Activated naive CD4-positive, alpha-beta T cell treated with anti-CD3 and anti-CD28 coated beads, Interleukin-2, amount 50 U/mL, for 72 hours (primary cell): ENCODE results near the gene CDH12. TPM values are rescaled to one million over a fixed set of nuclear protein-coding genes. Genes with fewer than 3 reads are reported as not detected.

Experiments used
- ATAC-seq, 2 donors: fragments of 150-1000 bp; cut with Tn5 transposase; 2 replicates each; pipeline ENCODE4 v1.10.0; 2021; ENCODE audit warnings: mild to moderate bottlenecking in 2 of 2, moderate library complexity in 2 of 2
- DNase-seq, 2 donors: peaks; one replicate each; pipeline ENCODE4 v3.0.0; 2021 to 2022; ENCODE audit warnings: low spot score in 2 of 2
- H3K27ac Mint-ChIP-seq, 2 donors: one replicate each; pipeline ENCODE4 v1.8.0; 2022; ENCODE audit warnings: mild to moderate bottlenecking in 2 of 2, mixed read lengths in 2 of 2
- H3K36me3 Mint-ChIP-seq, 2 donors: one replicate each; pipeline ENCODE4 v1.8.0; 2022; ENCODE audit warnings: mixed read lengths in 2 of 2
- H3K9me3 Mint-ChIP-seq, 2 donors: one replicate each; pipeline ENCODE4 v1.8.0; 2022; ENCODE audit warnings: mixed read lengths in 2 of 2
- total RNA-seq, 2 donors: library from RNA; stranded (reverse); gene quantifications; one replicate each; pipeline ENCODE4 v1.2.3, GENCODE V29; 2022

Gene CDH12
- total RNA-seq, 2 donors from 2014 or later, result not detected

GRCh38 chr5:21882074-21882745 lies 970.9 kb downstream of the CDH12 start:
- no peak for DNase-seq
- Mint-ChIP-seq H3K36me3 (no peaks in the 10 kb centered on the region), H3K27ac (no peak overlapping the region), H3K9me3 (peaks cover 14 to 17% of the 10 kb centered on the region in 2 donors)
- ATAC-seq, result no peak

GRCh38 chr5:21880164-21880563 lies 973.0 kb downstream of the CDH12 start:
- H3K9me3 Mint-ChIP-seq, result peaks cover 19 to 26% of the 10 kb centered on the region in 2 donors
- ATAC-seq (no peak), DNase-seq (no peak)
- no peaks in the 10 kb centered on the region for H3K36me3 Mint-ChIP-seq
- no peak overlapping the region for H3K27ac Mint-ChIP-seq

GRCh38 chr5:21862986-21863385 lies 990.2 kb downstream of the CDH12 start:
- DNase-seq, result no peak
- Mint-ChIP-seq H3K9me3 (peaks cover 17 to 29% of the 10 kb centered on the region in 2 donors), H3K27ac (no peak overlapping the region), H3K36me3 (peaks cover 0 to 7% of the 10 kb centered on the region in 2 donors)
- ATAC-seq, result no peak

- ATAC-seq (no peak), DNase-seq (no peak)
- no peak overlapping the region for H3K27ac Mint-ChIP-seq
- no peaks in the 10 kb centered on the region for H3K36me3 Mint-ChIP-seq
- peaks cover 0 to 13% of the 10 kb centered on the region in 2 donors for H3K9me3 Mint-ChIP-seq
Observed at GRCh38 chr5:21858441-21858840, 994.7 kb downstream of the CDH12 start.

GRCh38 chr5:21856987-21857386 lies 996.2 kb downstream of the CDH12 start:
- H3K9me3 Mint-ChIP-seq, result peaks cover 5 to 12% of the 10 kb centered on the region in 2 donors
- H3K36me3 Mint-ChIP-seq, result no peaks in the 10 kb centered on the region
- DNase-seq, result no peak
- ATAC-seq, result no peak
- no peak overlapping the region for H3K27ac Mint-ChIP-seq

- ATAC-seq (no peak), DNase-seq (no peak)
- H3K27ac Mint-ChIP-seq, result no peak overlapping the region
- no peaks in the 10 kb centered on the region for H3K36me3 Mint-ChIP-seq
- H3K9me3 Mint-ChIP-seq, result peaks cover 14 to 21% of the 10 kb centered on the region in 2 donors
Observed at GRCh38 chr5:21847300-21847699, 1005.8 kb downstream of the CDH12 start.

- DNase-seq, result no peak
- Mint-ChIP-seq H3K9me3 (peaks cover 14 to 21% of the 10 kb centered on the region in 2 donors), H3K27ac (no peak overlapping the region), H3K36me3 (no peaks in the 10 kb centered on the region)
- ATAC-seq, result no peak
Observed at GRCh38 chr5:21844960-21845359, 1008.2 kb downstream of the CDH12 start.

GRCh38 chr5:21834863-21835262 lies 1018.3 kb downstream of the CDH12 start:
- Mint-ChIP-seq H3K27ac (no peak overlapping the region), H3K36me3 (no peaks in the 10 kb centered on the region), H3K9me3 (peaks cover 7 to 13% of the 10 kb centered on the region in 2 donors)
- DNase-seq, result no peak
- no peak for ATAC-seq

- Mint-ChIP-seq H3K36me3 (no peaks in the 10 kb centered on the region), H3K27ac (no peak overlapping the region), H3K9me3 (peaks cover 5 to 10% of the 10 kb centered on the region in 2 donors)
- ATAC-seq (no peak), DNase-seq (no peak)
Observed at GRCh38 chr5:21831145-21831787, 1021.9 kb downstream of the CDH12 start.

- ATAC-seq (no peak), DNase-seq (no peak)
- no peaks in the 10 kb centered on the region for H3K36me3 Mint-ChIP-seq
- no peak overlapping the region for H3K27ac Mint-ChIP-seq
- H3K9me3 Mint-ChIP-seq, result peaks cover 23 to 29% of the 10 kb centered on the region in 2 donors
Observed at GRCh38 chr5:21826884-21827283, 1026.3 kb downstream of the CDH12 start.

- no peaks in the 10 kb centered on the region for H3K36me3 Mint-ChIP-seq
- DNase-seq (no peak), ATAC-seq (no peak)
- H3K27ac Mint-ChIP-seq, result no peak overlapping the region
- H3K9me3 Mint-ChIP-seq, result peaks cover 24 to 29% of the 10 kb centered on the region in 2 donors
Observed at GRCh38 chr5:21823588-21823987, 1029.6 kb downstream of the CDH12 start.

GRCh38 chr5:21823076-21823574 lies 1030.0 kb downstream of the CDH12 start:
- no peak for ATAC-seq
- Mint-ChIP-seq H3K9me3 (peaks cover 24 to 29% of the 10 kb centered on the region in 2 donors), H3K27ac (no peak overlapping the region)

GRCh38 chr5:21820527-21820926 lies 1032.6 kb downstream of the CDH12 start:
- Mint-ChIP-seq H3K36me3 (no peaks in the 10 kb centered on the region), H3K9me3 (peaks cover 19 to 20% of the 10 kb centered on the region in 2 donors), H3K27ac (no peak overlapping the region)
- no peak for ATAC-seq
- no peak for DNase-seq

More at GRCh38 chr5:21823076-21823574, 1030.0 kb downstream of the CDH12 start:
- H3K36me3 Mint-ChIP-seq, result no peaks in the 10 kb centered on the region
- DNase-seq, result no peak

GRCh38 chr5:21818370-21818720 lies 1034.8 kb downstream of the CDH12 start:
- Mint-ChIP-seq H3K27ac (no peak overlapping the region), H3K9me3 (peaks cover 5% of the 10 kb centered on the region in 2 donors), H3K36me3 (no peaks in the 10 kb centered on the region)
- no peak for ATAC-seq
- DNase-seq, result no peak

GRCh38 chr5:21817668-21818369 lies 1035.3 kb downstream of the CDH12 start:
- ATAC-seq, result no peak
- no peak for DNase-seq
- H3K36me3 Mint-ChIP-seq, result no peaks in the 10 kb centered on the region
- H3K9me3 Mint-ChIP-seq, result peaks cover 5% of the 10 kb centered on the region in 2 donors
- H3K27ac Mint-ChIP-seq, result no peak overlapping the region

- H3K9me3 Mint-ChIP-seq, result peaks cover 0 to 4% of the 10 kb centered on the region in 2 donors
- no peak overlapping the region for H3K27ac Mint-ChIP-seq
- no peak for ATAC-seq
- no peaks in the 10 kb centered on the region for H3K36me3 Mint-ChIP-seq
- DNase-seq, result no peak
Observed at GRCh38 chr5:21810737-21811316, 1042.3 kb downstream of the CDH12 start.

GRCh38 chr5:21809611-21810010 lies 1043.5 kb downstream of the CDH12 start:
- Mint-ChIP-seq H3K27ac (no peak overlapping the region), H3K36me3 (no peaks in the 10 kb centered on the region), H3K9me3 (peaks cover 0 to 4% of the 10 kb centered on the region in 2 donors)
- no peak for DNase-seq
- no peak for ATAC-seq
